IPS DF 6.9 (cell line): ENCODE results near the gene NHS.

Experiments
- DNase-seq: peaks from one replicate; pipeline ENCODE4 v3.0.0-alpha.2; 2013; ENCODE audit warnings: low read depth, low spot score
- H3K27ac ChIP-seq: one replicate; pipeline ENCODE4 v1.5.1; 2013; ENCODE audit warnings: low read length, control low read depth
- H3K27me3 ChIP-seq: 2 replicates; pipeline ENCODE4 v1.6.1; 2013; ENCODE audit warnings: mild to moderate bottlenecking, low read length; ENCODE audit not compliant: control insufficient read depth, insufficient read depth
- H3K36me3 ChIP-seq: 2 replicates; pipeline ENCODE4 v1.6.1; 2013; ENCODE audit warnings: low read length; ENCODE audit not compliant: control insufficient read depth, insufficient read depth
- H3K4me1 ChIP-seq: 2 replicates; pipeline ENCODE4 v1.6.1; 2013; ENCODE audit warnings: low read length; ENCODE audit not compliant: control insufficient read depth, insufficient read depth
- H3K4me3 ChIP-seq: 2 replicates; pipeline ENCODE4 v1.5.1; 2013; ENCODE audit warnings: mild to moderate bottlenecking, low read length
- H3K9me3 ChIP-seq: 2 replicates; pipeline ENCODE4 v1.6.1; 2013; ENCODE audit warnings: low read length, inconsistent platforms; ENCODE audit not compliant: control insufficient read depth, insufficient read depth
- WGBS: extraction: QIAGEN DNeasy Blood & Tissue Kit; methylation state at CpG from one replicate; pipeline ENCODE4 v1.1.7; 2013; ENCODE audit warnings: mixed read lengths, missing lambda C conversion rate; ENCODE audit not compliant: insufficient read length, insufficient coverage; 5-methylcytosine and 5-hydroxymethylcytosine counted together

NHS gene

DNA sequence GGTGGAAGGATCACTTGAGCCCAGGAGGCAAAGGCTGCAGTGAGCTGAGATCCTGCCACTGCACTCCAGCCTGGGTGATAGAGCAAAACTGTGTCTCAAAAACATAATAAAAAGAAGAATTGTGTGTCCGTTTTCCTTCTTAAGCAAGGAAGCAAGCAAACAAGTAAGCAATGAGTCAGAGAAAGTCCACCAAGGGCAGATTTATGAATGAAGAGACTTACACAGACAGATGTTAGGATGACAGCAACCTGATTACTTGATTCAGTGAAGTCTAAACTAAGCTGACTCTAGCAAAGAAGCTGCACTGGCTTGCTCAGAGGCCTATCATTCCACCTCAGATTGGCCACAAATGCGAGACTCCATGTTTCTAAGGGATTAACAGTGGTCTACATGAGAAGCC, 328.2 kb downstream of the NHS start:
- no peak for DNase-seq
- H3K27me3 ChIP-seq = no peaks in the 10 kb centered on the region
- H3K27ac ChIP-seq = no peak overlapping the region
- H3K36me3 ChIP-seq = no peaks in the 10 kb centered on the region
- no peak overlapping the region for H3K4me3 ChIP-seq
- no CpG with 5 or more reads among the region's 2 CpGs for WGBS
- no peaks in the 10 kb centered on the region for H3K4me1 ChIP-seq
- H3K9me3 ChIP-seq = no peaks in the 10 kb centered on the region

DNA sequence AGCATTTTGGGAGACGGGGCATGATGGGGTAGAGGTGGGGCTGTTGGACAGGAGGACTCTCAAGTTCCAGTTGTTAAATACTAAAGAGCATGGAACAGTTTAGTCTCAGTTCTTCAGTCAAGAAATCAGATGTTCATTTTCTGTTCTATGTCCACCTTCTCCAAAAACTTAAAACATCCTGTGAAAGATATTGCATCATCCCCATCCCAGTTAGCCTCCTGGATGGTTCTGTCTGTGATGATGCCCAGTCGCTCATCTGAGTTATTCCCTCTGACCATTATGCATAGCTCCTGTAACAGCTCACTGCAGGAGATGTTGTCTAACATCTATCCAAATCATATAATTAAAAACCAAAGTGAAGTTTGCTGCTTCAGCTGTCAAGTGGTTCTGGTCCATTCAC, 330.2 kb downstream of the NHS start:
- H3K9me3 ChIP-seq = no peaks in the 10 kb centered on the region
- no CpG with 5 or more reads among the region's 2 CpGs for WGBS
- no peaks in the 10 kb centered on the region for H3K27me3 ChIP-seq
- H3K27ac ChIP-seq = no peak overlapping the region
- no peaks in the 10 kb centered on the region for H3K36me3 ChIP-seq
- no peak for DNase-seq
- no peak overlapping the region for H3K4me3 ChIP-seq
- H3K4me1 ChIP-seq = no peaks in the 10 kb centered on the region

- no peaks in the 10 kb centered on the region for H3K9me3 ChIP-seq
- no peak overlapping the region for H3K4me3 ChIP-seq
- WGBS = no CpG with 5 or more reads among the region's 4 CpGs
- no peak for DNase-seq
- no peaks in the 10 kb centered on the region for H3K4me1 ChIP-seq
- no peak overlapping the region for H3K27ac ChIP-seq
- H3K27me3 ChIP-seq = no peaks in the 10 kb centered on the region
- H3K36me3 ChIP-seq = no peaks in the 10 kb centered on the region
Measured at GRCh38 chrX:17706676-17707075, 331.7 kb downstream of the NHS start.

- Histone ChIP-seq H3K27me3 (no peaks in the 10 kb centered on the region), H3K36me3 (no peaks in the 10 kb centered on the region), H3K9me3 (no peaks in the 10 kb centered on the region), H3K4me1 (no peaks in the 10 kb centered on the region), H3K27ac (no peak overlapping the region), H3K4me3 (no peak overlapping the region)
- no CpG with 5 or more reads among the region's 3 CpGs for WGBS
- DNase-seq = no peak
Measured at GRCh38 chrX:17707731-17708130, 332.7 kb downstream of the NHS start.

GRCh38 chrX:17710871-17711301, 335.9 kb downstream of the NHS start:
- no peaks in the 10 kb centered on the region for H3K27me3 ChIP-seq
- DNase-seq = no peak
- no CpG with 5 or more reads among the region's 1 CpG for WGBS

GRCh38 chrX:17713288-17713687, 338.3 kb downstream of the NHS start:
- Histone ChIP-seq H3K4me1 (no peaks in the 10 kb centered on the region), H3K9me3 (no peaks in the 10 kb centered on the region), H3K27me3 (no peaks in the 10 kb centered on the region), H3K36me3 (no peaks in the 10 kb centered on the region), H3K4me3 (no peak overlapping the region), H3K27ac (no peak overlapping the region)
- DNase-seq = no peak
- no CpG with 5 or more reads among the region's 2 CpGs for WGBS

More at GRCh38 chrX:17710871-17711301, 335.9 kb downstream of the NHS start:
- H3K36me3 ChIP-seq = no peaks in the 10 kb centered on the region
- no peak overlapping the region for H3K4me3 ChIP-seq
- no peak overlapping the region for H3K27ac ChIP-seq
- H3K9me3 ChIP-seq = no peaks in the 10 kb centered on the region
- H3K4me1 ChIP-seq = no peaks in the 10 kb centered on the region

DNA sequence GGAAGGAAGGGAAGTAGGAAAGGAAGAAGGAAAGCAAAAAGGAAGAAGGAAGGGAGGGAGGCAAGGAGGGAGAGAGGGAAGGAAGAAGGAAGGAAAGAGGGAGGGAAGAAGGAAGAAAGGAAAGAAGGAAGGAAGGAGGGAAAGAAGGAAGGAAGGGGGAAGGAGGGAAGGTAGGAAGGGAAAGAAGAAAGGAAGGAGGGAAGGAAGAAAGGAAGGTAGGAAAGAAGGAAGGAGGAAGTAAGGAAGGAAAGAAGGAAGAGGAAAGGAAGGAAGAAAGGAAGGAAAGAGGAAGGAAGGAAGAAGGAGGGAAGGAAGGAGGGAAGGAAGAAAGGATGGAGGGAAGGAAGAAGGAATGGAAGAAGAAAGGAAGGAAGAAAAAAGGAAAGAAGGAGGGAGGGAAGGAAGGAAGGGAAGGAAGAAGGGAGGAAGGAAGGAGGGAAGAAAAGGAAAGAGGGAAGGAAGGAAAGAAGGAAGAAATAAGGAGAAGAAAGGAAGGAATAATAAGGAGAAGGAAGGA, 343.7 kb downstream of the NHS start:
- Histone ChIP-seq H3K27me3 (no peaks in the 10 kb centered on the region), H3K4me1 (no peaks in the 10 kb centered on the region), H3K4me3 (no peak overlapping the region), H3K9me3 (no peaks in the 10 kb centered on the region), H3K27ac (no peak overlapping the region), H3K36me3 (no peaks in the 10 kb centered on the region)
- no peak for DNase-seq

GRCh38 chrX:17719711-17720110, 344.7 kb downstream of the NHS start:
- Histone ChIP-seq H3K4me1 (no peaks in the 10 kb centered on the region), H3K27ac (no peak overlapping the region), H3K9me3 (no peaks in the 10 kb centered on the region), H3K36me3 (no peaks in the 10 kb centered on the region), H3K4me3 (no peak overlapping the region), H3K27me3 (no peaks in the 10 kb centered on the region)
- no peak for DNase-seq
- whole genome bisulfite sequencing = no CpG with 5 or more reads among the region's 6 CpGs

GRCh38 chrX:17721715-17722114, 346.7 kb downstream of the NHS start:
- H3K36me3 ChIP-seq = no peaks in the 10 kb centered on the region
- no peak for DNase-seq
- WGBS = no CpG with 5 or more reads among the region's 4 CpGs
- no peaks in the 10 kb centered on the region for H3K9me3 ChIP-seq
- H3K27ac ChIP-seq = no peak overlapping the region
- H3K27me3 ChIP-seq = no peaks in the 10 kb centered on the region
- H3K4me3 ChIP-seq = no peak overlapping the region
- H3K4me1 ChIP-seq = no peaks in the 10 kb centered on the region

DNA sequence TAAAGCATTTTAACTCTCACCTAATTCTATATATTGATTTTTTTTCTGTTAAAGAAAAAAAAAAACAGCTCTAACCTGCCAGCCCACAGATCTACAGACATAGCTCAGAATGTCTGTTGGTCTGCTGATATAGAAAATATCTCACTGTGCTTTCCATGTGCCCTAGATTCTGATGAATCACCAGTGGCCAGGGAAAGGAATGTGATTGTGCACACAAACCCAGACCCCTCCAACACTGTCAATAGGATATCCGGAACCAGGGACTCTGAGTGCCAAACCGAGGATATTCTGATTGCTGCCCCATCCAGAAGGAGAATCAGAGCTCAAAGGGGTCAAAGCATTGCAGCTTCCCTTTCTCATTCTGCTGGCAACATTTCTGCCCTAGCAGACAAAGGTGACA, 350.2 kb downstream of the NHS start:
- Histone ChIP-seq H3K27ac (no peak overlapping the region), H3K9me3 (no peaks in the 10 kb centered on the region), H3K27me3 (no peaks in the 10 kb centered on the region), H3K4me3 (no peak overlapping the region), H3K36me3 (no peaks in the 10 kb centered on the region), H3K4me1 (no peaks in the 10 kb centered on the region)
- WGBS = no CpG with 5 or more reads among the region's 2 CpGs
- DNase-seq = no peak

DNA sequence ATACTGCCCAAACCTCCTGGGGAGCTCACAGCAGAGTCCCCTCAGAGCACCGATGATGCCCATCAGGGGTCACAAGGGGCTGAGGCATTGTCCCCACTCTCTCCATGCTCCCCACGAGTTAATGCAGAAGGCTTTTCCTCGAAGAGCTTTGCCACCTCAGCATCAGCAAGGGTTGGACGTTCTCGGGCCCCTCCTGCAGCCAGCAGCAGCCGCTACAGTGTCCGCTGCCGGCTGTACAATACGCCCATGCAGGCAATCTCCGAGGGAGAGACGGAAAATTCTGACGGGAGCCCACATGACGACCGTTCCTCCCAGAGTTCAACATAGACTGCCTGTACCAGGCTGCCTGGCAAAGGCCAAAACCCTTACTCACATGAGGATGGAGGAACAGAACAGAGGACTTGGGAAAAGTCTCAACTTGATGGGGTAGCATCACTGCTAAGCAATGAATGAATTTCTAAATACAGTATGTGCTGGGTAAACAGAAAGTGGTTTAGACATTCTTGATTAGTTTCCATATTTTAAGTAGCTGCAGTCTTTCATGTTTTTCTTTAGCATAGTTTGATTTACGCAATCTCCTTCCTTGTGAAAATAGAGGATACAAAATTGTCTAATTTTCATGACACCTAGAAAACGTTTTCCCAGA, 357.3 kb downstream of the NHS start:
- H3K9me3 ChIP-seq = no peaks in the 10 kb centered on the region
- DNase-seq = no peak
- H3K4me1 ChIP-seq = no peaks in the 10 kb centered on the region
- no peak overlapping the region for H3K27ac ChIP-seq
- H3K4me3 ChIP-seq = no peak overlapping the region
- no CpG with 5 or more reads among the region's 16 CpGs for WGBS
- no peaks in the 10 kb centered on the region for H3K27me3 ChIP-seq
- no peaks in the 10 kb centered on the region for H3K36me3 ChIP-seq
